NCI-H226 (cell line): Measurements from ENCODE around the gene MYOM1.
A peak's percentile ranks its signal among the peaks of the same experiment; 100 is the strongest.
"Not testable (repeated sequence)": the region's sequence is repeated elsewhere in the genome, so short reads cannot be mapped to it uniquely, and the experiment has no call there.

ENCODE experiments used
- DNase-seq: peaks from one replicate; pipeline ENCODE4 v3.0.0-alpha.2; 2015

MYOM1 gene

GRCh38 chr18:3217948-3218647 is 1.7 kb downstream of the MYOM1 start:
- DNase-seq: no peak

- DNase-seq: no peak
These were observed 2.8 kb downstream of the MYOM1 start for GRCh38 chr18:3216987-3217386.

GRCh38 chr18:3214855-3215637 is 4.7 kb downstream of the MYOM1 start:
- DNase-seq: no peak

GRCh38 chr18:3213300-3214059 is 6.3 kb downstream of the MYOM1 start:
- no peak for DNase-seq

GRCh38 chr18:3212657-3213056 is 7.1 kb downstream of the MYOM1 start:
- DNase-seq: no peak

GRCh38 chr18:3211236-3211992 is 8.4 kb downstream of the MYOM1 start:
- DNase-seq: no peak

GRCh38 chr18:3209859-3210569 is 9.8 kb downstream of the MYOM1 start:
- no peak for DNase-seq

- DNase-seq: peak; percentile 64
These were observed 12.2 kb downstream of the MYOM1 start for GRCh38 chr18:3207565-3207964.

- no peak for DNase-seq
These were observed 14.5 kb downstream of the MYOM1 start for GRCh38 chr18:3205239-3205638.

GRCh38 chr18:3199942-3200645 is 19.7 kb downstream of the MYOM1 start:
- DNase-seq: no peak

- not testable (repeated sequence) for DNase-seq
These were observed 21.4 kb downstream of the MYOM1 start for GRCh38 chr18:3198260-3198860.

GRCh38 chr18:3194947-3195612 is 24.7 kb downstream of the MYOM1 start:
- DNase-seq: no peak

GRCh38 chr18:3193331-3193730 is 26.4 kb downstream of the MYOM1 start:
- DNase-seq: no peak

GRCh38 chr18:3192752-3193151 is 27.0 kb downstream of the MYOM1 start:
- no peak for DNase-seq

GRCh38 chr18:3192286-3192685 is 27.5 kb downstream of the MYOM1 start:
- no peak for DNase-seq

- no peak for DNase-seq
These were observed 29.2 kb downstream of the MYOM1 start for GRCh38 chr18:3190610-3191009.

GRCh38 chr18:3189884-3190283 is 29.9 kb downstream of the MYOM1 start:
- DNase-seq: no peak

GRCh38 chr18:3186678-3187658 is 32.8 kb downstream of the MYOM1 start:
- peak; percentile 36 for DNase-seq

GRCh38 chr18:3184275-3184963 is 35.3 kb downstream of the MYOM1 start:
- DNase-seq: no peak
